HCT116 (cell line): ENCODE measurements around the gene SYNRG. TPM values are rescaled to one million over a fixed set of nuclear protein-coding genes. Genes with fewer than 3 reads are reported as not detected.

Source experiments
- ATAC-seq: fragments of 200-7000 bp; cut with Tn5 transposase; 2 replicates; pipeline ENCODE4 v1.9.1; 2020; ENCODE audit warnings: mild to moderate bottlenecking, moderate library complexity
- BruUV-seq: library from RNA; stranded (reverse); fragments of 400-500 nt; replicated peaks from 2 replicates; lab custom pipeline; 2021; lab: Mats Ljungman, UMichigan
- CTCF ChIA-PET: fragments of 300-600 bp; sonication (Branson Sonifier 250); formaldehyde crosslinking; loops from one replicate; lab custom pipeline; 2021; ENCODE audit warnings: antibody characterized with exemption; lab: Charles Lee
- POLR2A ChIA-PET: fragments of 300-600, 350-600 bp; sonication (Branson Sonifier 250); formaldehyde crosslinking; loops from one replicate; lab custom pipeline; 2021; ENCODE audit warnings: antibody characterized with exemption; lab: Charles Lee
- RAD21 ChIA-PET, 2 experiments: fragments of 300-600 bp; sonication (Branson Sonifier 250); formaldehyde crosslinking; loops; one replicate each; lab custom pipeline; 2023; ENCODE audit warnings: low total read pairs in 2 of 2; ENCODE audit not compliant: uncharacterized antibody in 2 of 2, unreplicated experiment in 2 of 2, low non-redundant PET in 1 of 2; lab: Charles Lee
- DNase-seq: peaks from one replicate; pipeline ENCODE4 v3.0.0-alpha.2; 2010; ENCODE audit warnings: low read depth, low spot score
- H2AFZ ChIP-seq: fragments of 200-600 bp; shearing (Covaris generic), sonication (generic); 2 replicates; pipeline ENCODE4 v1.6.1; 2017; ENCODE audit warnings: low read depth, mixed run types, mixed read lengths, antibody characterized with exemption, low read length; ENCODE audit not compliant: poor library complexity, severe bottlenecking
- H3K27ac ChIP-seq: 2 replicates; pipeline ENCODE4 v1.5.1; 2012; ENCODE audit warnings: low read depth, low read length
- H3K27me3 ChIP-seq: fragments of 200-600 bp; sonication (generic); 2 replicates; pipeline ENCODE4 v1.6.1; 2016; ENCODE audit warnings: mixed run types, low read length, mixed read lengths; ENCODE audit not compliant: insufficient read depth
- H3K36me3 ChIP-seq, 2 experiments: fragments of 200-500 bp in 1 of 2; fragments of 200-600 bp in 1 of 2; sonication (Bioruptor generic) in 1 of 2; sonication (generic) in 1 of 2; 2 replicates each; pipeline versions ENCODE4 v1.5.1 to v1.6.1; 2014 to 2016; ENCODE audit warnings: low read length in 2 of 2, inconsistent platforms in 1 of 2, mixed read lengths in 1 of 2, mixed run types in 1 of 2; ENCODE audit not compliant: insufficient read depth in 2 of 2, control insufficient read depth in 1 of 2
- H3K4me1 ChIP-seq, 2 experiments: fragments of 200-600 bp in 1 of 2; sonication (generic) in 1 of 2; 2 replicates each; pipeline versions ENCODE4 v1.5.1 to v1.6.1; 2012 to 2017; ENCODE audit warnings: low read length in 2 of 2, inconsistent platforms in 1 of 2, mild to moderate bottlenecking in 1 of 2, mixed read lengths in 1 of 2, mixed run types in 1 of 2, moderate library complexity in 1 of 2; ENCODE audit not compliant: insufficient read depth in 2 of 2, control insufficient read depth in 1 of 2
- H3K4me2 ChIP-seq: fragments of 200-600 bp; sonication (generic); 2 replicates; pipeline ENCODE4 v1.6.1; 2017; ENCODE audit warnings: mixed run types, low read length, mixed read lengths
- H3K4me3 ChIP-seq, 2 experiments: fragments of 200-600 bp in 1 of 2; sonication (generic) in 1 of 2; replicated peaks in 1 of 2; 2 replicates each; pipeline ENCODE4 v1.5.1; 2011 to 2016; ENCODE audit warnings: low read length in 2 of 2, control low read depth in 1 of 2, low read depth in 1 of 2, mild to moderate bottlenecking in 1 of 2, mixed read lengths in 1 of 2, mixed run types in 1 of 2
- H3K79me2 ChIP-seq: fragments of 200-600 bp; sonication (generic); 2 replicates; pipeline ENCODE4 v1.6.1; 2017; ENCODE audit warnings: mild to moderate bottlenecking, mixed run types, low read length, moderate library complexity, mixed read lengths; ENCODE audit not compliant: insufficient read depth
- H3K9ac ChIP-seq: fragments of 200-600 bp; sonication (generic); 2 replicates; pipeline ENCODE4 v1.6.1; 2016; ENCODE audit warnings: low read length, mixed read lengths
- H3K9me2 ChIP-seq: fragments of 200-600 bp; sonication (generic), shearing (Covaris generic); 2 replicates; pipeline ENCODE4 v1.6.1; 2017; ENCODE audit warnings: mixed run types, mild to moderate bottlenecking, moderate library complexity; ENCODE audit not compliant: insufficient read depth
- H3K9me3 ChIP-seq, 2 experiments: fragments of 200-500 bp in 1 of 2; fragments of 200-600 bp in 1 of 2; sonication (Bioruptor generic) in 1 of 2; sonication (generic) in 1 of 2; 2 replicates each; pipeline ENCODE4 v1.6.1; 2014 to 2017; ENCODE audit warnings: low read length in 2 of 2, mixed read lengths in 2 of 2, inconsistent platforms in 1 of 2, low read depth in 1 of 2, mild to moderate bottlenecking in 1 of 2, mixed run types in 1 of 2, moderate library complexity in 1 of 2; ENCODE audit not compliant: control insufficient read depth in 1 of 2, insufficient read depth in 1 of 2
- H4K20me1 ChIP-seq: fragments of 200-600 bp; sonication (generic), shearing (Covaris generic); 2 replicates; pipeline ENCODE4 v1.6.1; 2017; ENCODE audit warnings: mixed run types, mild to moderate bottlenecking, moderate library complexity; ENCODE audit not compliant: insufficient read depth
- CBX3 ChIP-seq: IDR thresholded peaks from 2 replicates; pipeline ENCODE4 v1.6.1; 2012; ENCODE audit warnings: low read depth
- CEBPB ChIP-seq: IDR thresholded peaks from 2 replicates; pipeline ENCODE4 v1.6.1; 2012; ENCODE audit warnings: low read depth
- EGR1 ChIP-seq: IDR thresholded peaks from 2 replicates; pipeline ENCODE4 v1.6.1; 2012; ENCODE audit warnings: low read depth
- ELF1 ChIP-seq: IDR thresholded peaks from 2 replicates; pipeline ENCODE4 v1.6.1; 2012; ENCODE audit warnings: low read depth, borderline replicate concordance
- EZH2phosphoT487 ChIP-seq: fragments of 200-600 bp; IDR thresholded peaks from 2 replicates; pipeline ENCODE4 v1.6.1; 2018; ENCODE audit warnings: antibody characterized with exemption, borderline replicate concordance
- FOSL1 ChIP-seq: IDR thresholded peaks from 2 replicates; pipeline ENCODE4 v1.6.1; 2012; ENCODE audit warnings: low read depth
- POLR2A ChIP-seq: IDR thresholded peaks from 2 replicates; pipeline ENCODE4 v1.7.0; 2011; ENCODE audit warnings: borderline replicate concordance; ENCODE audit not compliant: insufficient read depth, insufficient read length; ENCODE audit errors: extremely low read depth
- POLR2AphosphoS5 ChIP-seq: IDR thresholded peaks from 2 replicates; pipeline ENCODE4 v1.6.1; 2011; ENCODE audit warnings: mild to moderate bottlenecking, low read depth, low read length, moderate library complexity
- SIN3A ChIP-seq: IDR thresholded peaks from 2 replicates; pipeline ENCODE4 v1.6.1; 2012; ENCODE audit warnings: low read depth
- SP1 ChIP-seq: IDR thresholded peaks from 2 replicates; pipeline ENCODE4 v1.6.1; 2012; ENCODE audit warnings: low read depth
- SRF ChIP-seq: IDR thresholded peaks from 2 replicates; pipeline ENCODE4 v1.6.1; 2012; ENCODE audit warnings: low read depth
- TCF7L2 ChIP-seq: IDR thresholded peaks from 2 replicates; pipeline ENCODE4 v1.7.0; 2011; ENCODE audit warnings: borderline replicate concordance, inconsistent platforms; ENCODE audit not compliant: insufficient read depth, insufficient read length; ENCODE audit errors: extremely low read depth
- YY1 ChIP-seq: IDR thresholded peaks from 2 replicates; pipeline ENCODE4 v1.6.1; 2011; ENCODE audit warnings: low read length, low read depth, moderate library complexity, mild to moderate bottlenecking; ENCODE audit not compliant: insufficient replicate concordance; ENCODE audit errors: extremely low read depth
- ZNF274 ChIP-seq: fragments of 200-500 bp; sonication (Bioruptor generic); IDR thresholded peaks from 2 replicates; pipeline ENCODE4 v1.6.1; 2014; ENCODE audit warnings: mild to moderate bottlenecking, low read depth, low read length, inconsistent platforms
- intact Hi-C: fragments of 100-400 bp; cut with micrococcal nuclease; formaldehyde crosslinking; loops from 2 replicates; pipeline ENCODE4 v1.10.0; 2022
- total RNA-seq: library from RNA; stranded (reverse); gene quantifications from one replicate; pipeline ENCODE4 v1.2.1, GENCODE V29; 2021; ENCODE audit not compliant: unreplicated experiment
- TF ChIP-seq, protein P1 (sequence below): IDR thresholded peaks from 2 replicates; pipeline ENCODE4 v1.6.1; 2012
- TF ChIP-seq, protein P2 (sequence below), 3 experiments: fragments of 200-600 bp in 1 of 3; sonication (generic) in 1 of 3; IDR thresholded peaks in 2 of 3; conservative IDR thresholded peaks in 1 of 3; 2 replicates each; pipeline ENCODE4 v1.5.1; 2012 to 2017; ENCODE audit warnings: low read depth in 2 of 3, low read length in 2 of 3, antibody characterized with exemption in 1 of 3, borderline replicate concordance in 1 of 3, control low read depth in 1 of 3, mild to moderate bottlenecking in 1 of 3, mixed read lengths in 1 of 3, mixed run types in 1 of 3, moderate library complexity in 1 of 3; ENCODE audit not compliant: insufficient read depth in 1 of 3
- TF ChIP-seq, protein P3 (sequence below): IDR thresholded peaks from 2 replicates; pipeline ENCODE4 v1.6.1; 2011; ENCODE audit warnings: mild to moderate bottlenecking, low read length, moderate library complexity; ENCODE audit not compliant: insufficient replicate concordance; ENCODE audit errors: extremely low read depth
- TF ChIP-seq, protein P4 (sequence below): IDR thresholded peaks from 2 replicates; pipeline ENCODE4 v1.6.1; 2012

The SYNRG gene
- total RNA-seq, 1 experiment from 2014 or later: 23.8 TPM

DNA sequence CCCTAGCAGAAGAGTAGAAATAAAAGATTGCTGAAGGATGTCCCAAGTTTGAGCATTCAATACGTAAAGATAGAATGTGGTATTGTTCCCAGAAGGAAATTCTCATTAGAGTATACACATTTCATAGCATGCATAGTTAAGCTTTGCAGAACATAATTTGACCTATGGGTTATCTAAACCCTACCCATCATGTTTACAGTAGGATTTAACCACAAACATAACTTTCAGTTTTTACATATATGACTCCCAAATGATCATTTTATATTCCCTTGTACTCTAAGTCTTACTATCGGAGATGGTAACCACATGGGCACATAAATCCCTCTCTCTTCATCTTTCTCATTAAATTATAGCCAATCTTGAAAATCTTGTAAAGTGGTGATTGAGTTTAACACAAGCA lies 50.9 kb downstream of the SYNRG start:
- Histone ChIP-seq H3K4me1 (no peaks in the 10 kb centered on the region), H3K4me2 (no peak overlapping the region), H3K27me3 (no peaks in the 10 kb centered on the region), H3K9me3 (no peaks in the 10 kb centered on the region), H3K4me3 (no peak overlapping the region), H3K9ac (no peak overlapping the region), H3K79me2 (no peaks in the 10 kb centered on the region), H4K20me1 (no peaks in the 10 kb centered on the region), H3K27ac (no peak overlapping the region), H2AFZ (no peak overlapping the region), H3K36me3 (peaks cover 8 to 18% of the 10 kb centered on the region in 2 experiments; a peak in 2 of 4 replicates), H3K9me2 (no peaks in the 10 kb centered on the region)
- POLR2A ChIA-PET: no interaction called here
- BruUV-seq: no TSS peak
- DNase-seq (no peak), ATAC-seq (no peak)
- intact Hi-C loops: loop anchor here (10.0 kb wide), 1 partner anchor 47 kb away; the partner anchor contains the start of gene SYNRG
- RAD21 ChIA-PET: no interaction called here
- TF ChIP-seq, protein P1, sequence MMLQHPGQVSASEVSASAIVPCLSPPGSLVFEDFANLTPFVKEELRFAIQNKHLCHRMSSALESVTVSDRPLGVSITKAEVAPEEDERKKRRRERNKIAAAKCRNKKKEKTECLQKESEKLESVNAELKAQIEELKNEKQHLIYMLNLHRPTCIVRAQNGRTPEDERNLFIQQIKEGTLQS: no peak
- TF ChIP-seq CEBPB (no peak), SIN3A (no peak), YY1 (no peak), SP1 (no peak), ELF1 (no peak), EZH2phosphoT487 (no peak), TCF7L2 (no peak), SRF (no peak), POLR2AphosphoS5 (no peak), FOSL1 (no peak), POLR2A (no peak), ZNF274 (no peak), CBX3 (no peak), EGR1 (no peak)
- TF ChIP-seq, protein P2, sequence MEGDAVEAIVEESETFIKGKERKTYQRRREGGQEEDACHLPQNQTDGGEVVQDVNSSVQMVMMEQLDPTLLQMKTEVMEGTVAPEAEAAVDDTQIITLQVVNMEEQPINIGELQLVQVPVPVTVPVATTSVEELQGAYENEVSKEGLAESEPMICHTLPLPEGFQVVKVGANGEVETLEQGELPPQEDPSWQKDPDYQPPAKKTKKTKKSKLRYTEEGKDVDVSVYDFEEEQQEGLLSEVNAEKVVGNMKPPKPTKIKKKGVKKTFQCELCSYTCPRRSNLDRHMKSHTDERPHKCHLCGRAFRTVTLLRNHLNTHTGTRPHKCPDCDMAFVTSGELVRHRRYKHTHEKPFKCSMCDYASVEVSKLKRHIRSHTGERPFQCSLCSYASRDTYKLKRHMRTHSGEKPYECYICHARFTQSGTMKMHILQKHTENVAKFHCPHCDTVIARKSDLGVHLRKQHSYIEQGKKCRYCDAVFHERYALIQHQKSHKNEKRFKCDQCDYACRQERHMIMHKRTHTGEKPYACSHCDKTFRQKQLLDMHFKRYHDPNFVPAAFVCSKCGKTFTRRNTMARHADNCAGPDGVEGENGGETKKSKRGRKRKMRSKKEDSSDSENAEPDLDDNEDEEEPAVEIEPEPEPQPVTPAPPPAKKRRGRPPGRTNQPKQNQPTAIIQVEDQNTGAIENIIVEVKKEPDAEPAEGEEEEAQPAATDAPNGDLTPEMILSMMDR (IDR thresholded peaks at IDR 0.05 in 2 of 3, conservative IDR thresholded peaks at IDR 0.05 in 1 of 3; ENCODE audit: borderline replicate concordance in 1 of 3, insufficient read depth in 1 of 3, low read depth in 2 of 3, low read length in 2 of 3): no peak
- TF ChIP-seq, protein P3, sequence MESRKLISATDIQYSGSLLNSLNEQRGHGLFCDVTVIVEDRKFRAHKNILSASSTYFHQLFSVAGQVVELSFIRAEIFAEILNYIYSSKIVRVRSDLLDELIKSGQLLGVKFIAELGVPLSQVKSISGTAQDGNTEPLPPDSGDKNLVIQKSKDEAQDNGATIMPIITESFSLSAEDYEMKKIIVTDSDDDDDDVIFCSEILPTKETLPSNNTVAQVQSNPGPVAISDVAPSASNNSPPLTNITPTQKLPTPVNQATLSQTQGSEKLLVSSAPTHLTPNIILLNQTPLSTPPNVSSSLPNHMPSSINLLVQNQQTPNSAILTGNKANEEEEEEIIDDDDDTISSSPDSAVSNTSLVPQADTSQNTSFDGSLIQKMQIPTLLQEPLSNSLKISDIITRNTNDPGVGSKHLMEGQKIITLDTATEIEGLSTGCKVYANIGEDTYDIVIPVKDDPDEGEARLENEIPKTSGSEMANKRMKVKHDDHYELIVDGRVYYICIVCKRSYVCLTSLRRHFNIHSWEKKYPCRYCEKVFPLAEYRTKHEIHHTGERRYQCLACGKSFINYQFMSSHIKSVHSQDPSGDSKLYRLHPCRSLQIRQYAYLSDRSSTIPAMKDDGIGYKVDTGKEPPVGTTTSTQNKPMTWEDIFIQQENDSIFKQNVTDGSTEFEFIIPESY: no peak
- TF ChIP-seq, protein P4, sequence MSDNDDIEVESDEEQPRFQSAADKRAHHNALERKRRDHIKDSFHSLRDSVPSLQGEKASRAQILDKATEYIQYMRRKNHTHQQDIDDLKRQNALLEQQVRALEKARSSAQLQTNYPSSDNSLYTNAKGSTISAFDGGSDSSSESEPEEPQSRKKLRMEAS: no peak
- CTCF ChIA-PET: no interaction called here
